T follicular helper cell (primary cell): Measurements from ENCODE around the gene ATP8A2.

Experiments
- DNase-seq: peaks from one replicate; pipeline ENCODE4 v3.0.0-alpha.2; 2020; ENCODE audit warnings: low read depth

Gene ATP8A2

DNA sequence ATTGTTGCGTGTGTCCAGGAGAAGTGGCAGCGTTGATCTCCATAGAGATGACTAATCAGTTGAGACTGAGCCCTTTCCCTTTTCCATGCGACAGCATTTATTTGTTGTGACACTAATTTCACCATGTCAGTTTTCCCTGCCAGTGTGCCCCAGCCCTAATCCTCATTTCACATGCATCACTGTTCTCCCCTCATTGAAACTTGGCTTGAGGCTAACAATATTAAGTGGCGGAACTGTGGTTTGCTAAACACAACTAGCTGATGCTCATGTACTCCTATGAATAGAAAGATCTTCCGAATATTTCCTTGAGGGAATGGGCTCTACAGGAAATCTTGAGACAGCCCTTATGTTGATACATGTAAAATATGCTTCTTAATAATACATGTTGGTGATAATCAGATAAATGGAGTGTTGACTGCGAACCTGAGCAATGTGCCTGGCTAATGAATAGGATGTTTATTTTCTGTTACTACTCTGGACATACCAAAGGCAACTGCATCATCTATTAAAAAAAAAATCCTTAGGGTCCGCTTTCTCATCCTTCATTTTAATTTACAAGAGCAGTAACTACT, 258.6 kb downstream of the ATP8A2 start:
- DNase-seq = no peak

DNA sequence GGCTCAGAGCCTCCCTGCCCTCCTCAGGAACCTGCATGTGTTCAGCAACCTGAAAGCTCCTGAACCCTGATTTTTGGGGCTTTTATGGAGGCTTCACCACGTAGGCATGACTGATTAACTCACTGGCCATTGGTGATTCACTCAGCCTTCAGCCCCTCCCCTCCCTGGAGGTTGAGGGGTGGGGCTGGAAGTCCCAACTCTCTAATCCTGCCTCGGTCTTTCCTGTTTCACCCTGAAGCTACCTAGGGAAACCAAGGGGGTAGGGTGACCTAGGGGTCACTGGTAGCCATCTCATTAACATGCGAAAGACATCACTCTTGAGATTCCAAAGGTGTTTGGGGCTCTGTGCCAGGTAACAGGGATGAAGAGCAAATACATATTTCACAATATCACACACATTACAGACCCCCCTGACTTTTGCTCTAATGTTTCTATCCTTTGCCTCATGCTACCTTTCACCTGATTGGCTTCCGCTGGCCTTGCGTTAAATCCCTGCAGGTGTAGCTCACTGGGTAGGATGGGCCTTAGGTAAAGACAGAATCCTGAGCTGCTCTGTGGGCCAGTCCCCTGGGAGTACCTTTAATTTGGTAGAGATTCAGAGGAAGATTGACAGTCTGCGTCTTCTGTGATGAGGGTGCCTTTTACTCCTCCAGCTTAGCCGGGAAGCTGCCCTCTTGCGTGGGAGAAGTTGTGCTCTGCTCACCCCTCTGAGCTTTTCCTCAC, 260.6 kb downstream of the ATP8A2 start:
- DNase-seq = no peak

DNA sequence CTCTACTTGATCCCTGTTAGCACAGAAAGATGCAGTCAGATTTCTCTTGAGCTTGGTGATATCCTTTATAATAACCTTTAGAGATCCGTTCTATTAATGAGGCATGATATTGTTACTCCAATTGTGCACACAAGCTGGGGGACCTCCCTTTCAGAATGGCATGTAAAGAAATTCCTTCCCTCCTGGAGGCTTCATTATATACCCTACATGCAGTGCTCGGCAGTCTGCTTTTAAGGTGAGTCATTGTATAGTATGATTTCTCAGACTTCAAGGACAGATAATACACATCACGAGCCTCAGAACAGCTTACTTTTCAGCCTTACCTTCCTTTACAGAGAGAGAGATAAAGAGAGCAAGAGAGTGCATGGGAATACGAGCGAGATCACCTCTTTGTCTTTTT, 261.3 kb downstream of the ATP8A2 start:
- no peak for DNase-seq

DNA sequence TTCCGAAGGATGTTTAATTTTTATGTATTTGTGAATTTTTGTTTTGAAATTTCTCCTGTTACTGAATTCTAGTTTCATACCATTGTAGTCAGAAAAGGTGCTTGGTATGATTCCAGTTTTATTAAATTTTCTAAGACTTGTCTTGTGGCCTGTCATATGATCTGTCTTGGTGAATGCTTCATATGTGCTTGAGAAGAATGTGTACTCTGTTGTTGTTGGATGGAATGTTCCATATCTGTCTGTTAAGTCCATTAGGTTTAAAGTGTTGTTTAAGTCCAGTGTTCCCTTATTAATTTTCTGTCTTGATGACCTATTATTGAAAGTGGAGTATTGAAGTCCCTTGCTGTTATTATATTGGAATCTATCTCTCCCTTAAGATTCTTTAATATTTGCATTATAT, 273.9 kb downstream of the ATP8A2 start:
- no peak for DNase-seq

- DNase-seq = no peak
Measured at GRCh38 chr13:25649001-25649633, 277.3 kb downstream of the ATP8A2 start.

DNA sequence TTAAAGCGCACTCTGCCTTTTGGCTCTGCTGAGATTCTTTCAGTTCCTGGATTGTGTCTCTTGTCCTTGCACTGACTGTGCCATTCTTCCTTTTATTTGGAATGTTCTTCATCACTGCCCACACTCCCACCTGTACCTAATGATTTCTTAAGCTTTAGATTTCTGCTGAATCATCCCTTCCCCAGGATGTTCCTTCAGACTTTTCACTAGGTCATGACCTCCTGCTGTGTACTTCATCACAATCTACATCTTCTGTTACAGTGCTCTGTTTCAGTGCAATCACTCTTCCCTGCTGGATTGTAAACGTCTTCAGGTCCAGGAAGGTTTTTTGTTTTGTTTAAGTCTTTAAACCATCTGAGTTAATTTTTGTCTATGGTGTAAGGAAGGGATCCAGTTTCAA, 281.0 kb downstream of the ATP8A2 start:
- no peak for DNase-seq

- DNase-seq = no peak
Measured at GRCh38 chr13:25654322-25654721, 282.5 kb downstream of the ATP8A2 start.

DNA sequence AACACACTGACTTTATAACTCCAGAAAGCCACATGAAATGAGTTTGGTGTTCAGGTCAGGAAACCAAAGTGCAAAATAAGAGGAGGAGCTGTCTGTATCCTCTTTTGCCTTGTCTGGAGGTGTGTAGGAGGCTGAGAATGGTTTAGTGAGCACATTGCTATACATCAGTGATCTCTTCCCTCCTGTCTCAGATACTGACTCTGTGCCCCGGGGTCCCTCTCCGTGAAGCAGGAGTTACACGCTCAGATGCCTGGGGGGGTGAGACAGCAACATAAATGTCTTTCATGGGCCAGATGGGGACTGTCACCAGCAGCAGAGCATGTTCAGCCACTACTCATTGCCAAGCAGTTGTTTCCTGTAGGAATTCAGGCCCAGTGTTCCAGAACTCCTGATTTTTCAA, 285.4 kb downstream of the ATP8A2 start:
- DNase-seq = no peak

- DNase-seq = no peak
Measured at GRCh38 chr13:25659091-25659795, 287.5 kb downstream of the ATP8A2 start.

GRCh38 chr13:25660996-25661395, 289.2 kb downstream of the ATP8A2 start:
- DNase-seq = no peak

DNA sequence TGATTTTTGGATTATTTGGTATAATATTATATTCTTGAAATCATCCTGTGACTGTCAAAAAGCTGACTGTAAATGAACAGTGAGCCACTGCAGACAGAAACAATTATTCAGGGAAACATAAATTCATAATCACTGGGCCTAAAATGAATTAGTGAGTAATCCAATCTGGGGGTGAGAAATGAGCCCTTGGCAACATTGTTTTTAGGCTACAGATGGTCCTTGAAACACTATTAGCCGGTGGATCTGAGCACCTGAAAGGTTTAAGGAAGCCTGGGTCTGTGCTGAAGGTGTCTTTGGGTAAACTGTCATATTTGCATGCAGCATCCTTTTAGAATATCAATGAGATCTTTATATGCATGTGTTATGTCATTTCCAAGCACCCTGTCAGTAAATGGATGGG, 290.7 kb downstream of the ATP8A2 start:
- DNase-seq = no peak

DNA sequence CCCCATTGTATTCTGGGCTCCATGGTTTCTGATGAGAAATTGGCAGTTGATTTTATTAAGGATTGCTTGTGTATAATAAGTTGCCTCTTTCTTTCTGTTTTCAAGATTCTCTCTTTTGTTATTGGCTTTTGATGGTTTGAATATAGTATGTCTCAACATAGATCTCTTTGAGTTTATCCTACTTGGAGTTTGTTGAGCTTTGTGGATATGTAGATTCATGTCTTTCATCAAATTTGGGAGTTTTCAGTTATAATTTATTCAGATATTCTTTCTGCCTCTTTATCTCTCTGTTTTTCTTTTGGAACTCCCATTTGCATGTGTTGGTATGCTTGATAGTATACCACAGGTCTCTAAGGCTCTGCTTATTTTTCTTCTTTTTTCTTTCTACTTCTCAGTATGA, 296.6 kb downstream of the ATP8A2 start:
- no peak for DNase-seq

GRCh38 chr13:25673711-25674110, 301.9 kb downstream of the ATP8A2 start:
- DNase-seq = no peak

DNA sequence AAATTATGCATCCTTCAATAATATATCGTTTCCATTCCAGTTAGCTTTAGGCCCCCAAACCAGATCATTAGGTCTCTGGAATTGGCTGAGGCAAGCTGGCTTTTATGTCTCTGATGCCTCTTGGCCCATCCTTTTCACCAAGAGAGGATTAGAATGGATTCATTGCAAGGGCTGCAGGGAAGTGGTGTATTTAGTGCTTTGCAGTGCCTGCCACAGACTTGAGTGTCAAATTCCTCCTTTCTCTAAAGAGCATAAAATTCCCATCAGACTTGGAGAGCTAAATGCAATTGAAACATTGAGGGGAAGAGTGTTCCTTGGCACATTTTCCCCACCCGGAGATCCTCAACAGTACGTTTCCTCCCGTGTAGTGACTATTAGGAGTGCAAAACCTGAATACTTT, 302.6 kb downstream of the ATP8A2 start:
- DNase-seq = no peak

DNA sequence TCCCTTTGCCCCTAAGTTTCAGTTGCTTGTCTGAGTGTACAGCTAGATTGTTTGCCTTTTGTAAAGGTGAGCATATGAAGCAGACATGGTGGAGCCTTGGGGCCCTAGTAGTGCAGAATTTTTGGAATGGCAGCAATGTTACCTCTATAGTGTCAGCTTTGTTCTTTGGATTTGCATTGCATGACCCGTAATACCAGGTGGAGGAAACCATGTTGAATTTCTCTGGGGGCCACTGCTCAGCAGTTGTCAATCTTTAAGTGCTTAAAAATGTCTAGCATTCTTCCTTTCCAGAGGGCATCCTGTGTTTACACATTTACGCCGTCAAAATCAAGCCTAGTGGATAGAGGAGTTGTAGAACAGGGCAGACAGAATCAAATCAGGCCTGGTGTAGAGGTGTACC, 303.3 kb downstream of the ATP8A2 start:
- no peak for DNase-seq

GRCh38 chr13:25677956-25678355, 306.2 kb downstream of the ATP8A2 start:
- no peak for DNase-seq

- DNase-seq = no peak
Measured at GRCh38 chr13:25678398-25678797, 306.6 kb downstream of the ATP8A2 start.

DNA sequence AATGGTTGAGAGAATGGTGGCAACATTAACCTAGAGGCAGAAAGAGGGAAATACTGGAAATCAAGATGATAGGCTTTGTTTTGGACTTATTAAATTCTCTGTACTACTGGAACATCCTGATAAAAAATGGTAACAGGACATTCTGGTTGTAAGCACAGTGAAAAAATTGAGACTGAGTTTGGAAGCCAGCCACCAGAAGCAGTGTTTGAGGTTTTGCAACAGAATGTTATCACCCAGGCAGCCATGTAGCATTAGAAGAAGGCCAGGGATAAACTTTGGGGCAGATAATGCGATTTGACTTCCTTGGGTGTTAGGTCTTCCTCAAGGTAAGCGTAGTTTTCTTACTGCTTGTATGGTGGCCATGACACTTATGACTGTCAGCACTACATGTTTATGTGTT, 307.4 kb downstream of the ATP8A2 start:
- no peak for DNase-seq

DNA sequence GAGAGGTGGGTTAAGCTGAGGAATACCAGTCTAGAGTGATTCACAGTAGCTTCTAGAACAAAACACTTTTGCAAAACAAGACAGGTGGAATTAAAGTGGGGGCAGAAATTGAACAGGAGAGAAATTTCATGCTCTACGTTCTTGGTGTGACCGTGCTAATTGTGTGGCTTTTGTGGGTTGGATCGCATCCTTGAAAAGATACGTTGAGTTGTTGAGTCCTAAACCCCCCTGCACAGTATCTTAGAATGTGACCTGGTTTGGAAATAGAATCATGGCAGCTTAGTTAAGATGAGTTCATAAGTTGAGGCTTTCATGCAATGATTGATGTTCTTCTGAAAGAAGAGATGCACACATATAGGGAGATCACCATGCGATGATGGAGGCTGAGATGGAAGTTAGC, 308.2 kb downstream of the ATP8A2 start:
- no peak for DNase-seq

DNA sequence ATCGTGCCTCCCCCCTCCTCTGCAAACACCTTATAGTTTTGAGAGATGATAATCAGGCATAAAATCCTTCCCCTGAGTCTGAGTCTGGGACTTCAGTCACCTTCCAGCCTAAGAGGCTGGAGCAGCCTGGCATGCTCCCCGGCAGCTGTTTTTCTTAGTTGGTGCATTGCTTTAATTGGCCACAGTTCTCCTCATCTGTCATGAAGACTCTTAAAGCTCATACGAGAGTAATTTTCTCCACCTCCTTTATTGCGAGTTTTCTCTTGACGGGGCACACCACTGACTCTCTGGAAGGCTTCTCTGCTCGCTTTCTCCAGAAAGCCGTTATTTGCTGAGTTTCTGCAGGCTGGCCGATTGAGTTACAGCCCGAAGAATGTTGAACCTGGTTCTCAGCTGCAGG, 310.5 kb downstream of the ATP8A2 start:
- DNase-seq = no peak

DNA sequence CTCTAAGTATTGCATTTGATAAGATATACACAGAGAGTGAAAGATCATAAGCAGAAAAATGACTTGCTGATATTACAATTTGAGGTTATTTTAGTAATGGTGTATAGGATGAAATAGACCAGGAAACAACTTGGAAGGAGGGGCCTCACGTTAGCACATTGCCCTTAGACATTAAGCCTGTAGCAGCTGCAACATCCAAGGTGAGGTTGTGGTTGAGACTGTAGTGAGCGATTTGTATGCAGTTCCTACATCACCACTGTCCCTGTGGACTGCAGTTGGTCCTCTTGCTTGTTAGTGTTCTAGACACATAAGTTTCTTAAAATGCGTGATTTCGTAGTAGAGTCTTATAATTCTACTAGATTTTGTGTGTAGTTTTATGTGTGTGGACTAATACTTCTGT, 311.3 kb downstream of the ATP8A2 start:
- no peak for DNase-seq

GRCh38 chr13:25683662-25684370, 312.0 kb downstream of the ATP8A2 start:
- no peak for DNase-seq
